SK-N-MC (cell line): Measurements from ENCODE around the gene LTBP1.

Source experiments
- DNase-seq: peaks from one replicate; pipeline ENCODE4 v3.0.0-alpha.2; 2011; ENCODE audit warnings: low read depth, low spot score
- H3K27ac ChIP-seq: fragments of 200-600 bp; sonication (generic); 2 replicates; pipeline ENCODE4 v1.5.1; 2016; ENCODE audit warnings: mixed run types
- H3K36me3 ChIP-seq: fragments of 200-600 bp; sonication (generic); 2 replicates; pipeline ENCODE4 v1.6.1; 2017; ENCODE audit warnings: antibody characterized with exemption, low read length, mixed read lengths; ENCODE audit not compliant: insufficient read depth
- H3K4me3 ChIP-seq: fragments of 200-600 bp; sonication (generic); 2 replicates; pipeline ENCODE4 v1.5.1; 2016
- H3K9ac ChIP-seq: fragments of 200-600 bp; sonication (generic); 2 replicates; pipeline ENCODE4 v1.8.0; 2017; ENCODE audit warnings: mixed run types, mixed read lengths; ENCODE audit not compliant: insufficient read length
- H3K9me3 ChIP-seq: fragments of 200-600 bp; sonication (generic); 2 replicates; pipeline ENCODE4 v1.6.1; 2017; ENCODE audit warnings: low read depth, mild to moderate bottlenecking, antibody characterized with exemption, low read length, moderate library complexity, mixed read lengths
- EZH2 ChIP-seq: fragments of 200-600 bp; sonication (generic); IDR thresholded peaks from one replicate; pipeline ENCODE4 v1.6.1; 2017; ENCODE audit warnings: antibody characterized with exemption
- FOXP2 ChIP-seq: optimal IDR thresholded peaks from 2 replicates; pipeline ENCODE3; 2011; ENCODE audit warnings: mild to moderate bottlenecking, moderate library complexity; ENCODE audit not compliant: insufficient read depth; ENCODE audit errors: extremely low read length, control extremely low read depth
- POLR2AphosphoS5 ChIP-seq: IDR thresholded peaks from 2 replicates; pipeline ENCODE4 v1.6.1; 2012; ENCODE audit warnings: mild to moderate bottlenecking, low read depth, low read length, borderline replicate concordance

LTBP1 gene

GRCh38 chr2:33395655-33396249, 449.0 kb downstream of the LTBP1 start:
- H3K9ac ChIP-seq = no peak overlapping the region
- no peak for DNase-seq
- H3K27ac ChIP-seq = no peak overlapping the region
- no peaks in the 10 kb centered on the region for H3K36me3 ChIP-seq
- no peaks in the 10 kb centered on the region for H3K9me3 ChIP-seq
- H3K4me3 ChIP-seq = no peak overlapping the region
- TF ChIP-seq FOXP2 (no peak), EZH2 (no peak), POLR2AphosphoS5 (no peak)

GRCh38 chr2:33404321-33404720, 457.6 kb downstream of the LTBP1 start:
- H3K36me3 ChIP-seq = no peaks in the 10 kb centered on the region
- H3K4me3 ChIP-seq = no peak overlapping the region
- H3K9me3 ChIP-seq = no peaks in the 10 kb centered on the region
- H3K27ac ChIP-seq = no peak overlapping the region
- H3K9ac ChIP-seq = no peak overlapping the region
- TF ChIP-seq EZH2 (no peak), POLR2AphosphoS5 (no peak), FOXP2 (no peak)
- DNase-seq = no peak

GRCh38 chr2:33406622-33407021, 459.9 kb downstream of the LTBP1 start:
- Histone ChIP-seq H3K4me3 (no peak overlapping the region), H3K27ac (no peak overlapping the region), H3K9ac (no peak overlapping the region), H3K36me3 (no peaks in the 10 kb centered on the region), H3K9me3 (no peaks in the 10 kb centered on the region)
- no peak for TF ChIP-seq FOXP2
- TF ChIP-seq EZH2 = no peak
- TF ChIP-seq POLR2AphosphoS5 = no peak
- DNase-seq = no peak

- H3K9ac ChIP-seq = no peak overlapping the region
- H3K36me3 ChIP-seq = no peaks in the 10 kb centered on the region
- no peak for DNase-seq
- TF ChIP-seq FOXP2 = no peak
- H3K4me3 ChIP-seq = no peak overlapping the region
- H3K27ac ChIP-seq = no peak overlapping the region
- no peaks in the 10 kb centered on the region for H3K9me3 ChIP-seq
Measured at GRCh38 chr2:33408109-33408508, 461.4 kb downstream of the LTBP1 start.

GRCh38 chr2:33409417-33409955, 462.7 kb downstream of the LTBP1 start:
- DNase-seq = no peak
- Histone ChIP-seq H3K9me3 (no peaks in the 10 kb centered on the region), H3K27ac (no peak overlapping the region), H3K36me3 (no peaks in the 10 kb centered on the region), H3K4me3 (no peak overlapping the region), H3K9ac (no peak overlapping the region)
- TF ChIP-seq POLR2AphosphoS5 (no peak), EZH2 (no peak), FOXP2 (no peak)

- H3K9me3 ChIP-seq = no peaks in the 10 kb centered on the region
- TF ChIP-seq FOXP2 (no peak), EZH2 (no peak), POLR2AphosphoS5 (no peak)
- DNase-seq = no peak
- no peak overlapping the region for H3K9ac ChIP-seq
- H3K4me3 ChIP-seq = no peak overlapping the region
- no peak overlapping the region for H3K27ac ChIP-seq
- no peaks in the 10 kb centered on the region for H3K36me3 ChIP-seq
Measured at GRCh38 chr2:33411765-33412164, 465.0 kb downstream of the LTBP1 start.

- Histone ChIP-seq H3K27ac (no peak overlapping the region), H3K9ac (no peak overlapping the region), H3K36me3 (no peaks in the 10 kb centered on the region), H3K4me3 (no peak overlapping the region), H3K9me3 (no peaks in the 10 kb centered on the region)
- TF ChIP-seq EZH2 = no peak
- no peak for TF ChIP-seq FOXP2
- no peak for TF ChIP-seq POLR2AphosphoS5
- DNase-seq = no peak
Measured at GRCh38 chr2:33412920-33413319, 466.2 kb downstream of the LTBP1 start.

- Histone ChIP-seq H3K9me3 (no peaks in the 10 kb centered on the region), H3K36me3 (no peaks in the 10 kb centered on the region), H3K9ac (no peak overlapping the region), H3K27ac (no peak overlapping the region), H3K4me3 (no peak overlapping the region)
- TF ChIP-seq POLR2AphosphoS5 = no peak
- no peak for TF ChIP-seq FOXP2
- no peak for DNase-seq
Measured at GRCh38 chr2:33419581-33420200, 472.9 kb downstream of the LTBP1 start.

GRCh38 chr2:33420726-33421125, 474.0 kb downstream of the LTBP1 start:
- no peak overlapping the region for H3K4me3 ChIP-seq
- H3K36me3 ChIP-seq = no peaks in the 10 kb centered on the region
- no peak for TF ChIP-seq FOXP2
- no peak for TF ChIP-seq EZH2
- TF ChIP-seq POLR2AphosphoS5 = no peak
- H3K9ac ChIP-seq = no peak overlapping the region
- H3K27ac ChIP-seq = no peak overlapping the region
- DNase-seq = no peak
- H3K9me3 ChIP-seq = no peaks in the 10 kb centered on the region

GRCh38 chr2:33421820-33422219, 475.1 kb downstream of the LTBP1 start:
- H3K36me3 ChIP-seq = no peaks in the 10 kb centered on the region
- TF ChIP-seq POLR2AphosphoS5 (no peak), FOXP2 (no peak), EZH2 (no peak)
- no peak overlapping the region for H3K27ac ChIP-seq
- H3K9ac ChIP-seq = no peak overlapping the region
- H3K4me3 ChIP-seq = no peak overlapping the region
- H3K9me3 ChIP-seq = no peaks in the 10 kb centered on the region
- DNase-seq = no peak
